HG02588 (cell line): Measurements from ENCODE around the gene PRSS23.

Source experiments
- ATAC-seq: cut with Tn5 transposase; IDR thresholded peaks from one replicate; pipeline ENCODE4 v1.9.1; 2021; ENCODE audit warnings: mild to moderate bottlenecking, moderate library complexity; ENCODE audit not compliant: unreplicated experiment

Gene PRSS23

DNA sequence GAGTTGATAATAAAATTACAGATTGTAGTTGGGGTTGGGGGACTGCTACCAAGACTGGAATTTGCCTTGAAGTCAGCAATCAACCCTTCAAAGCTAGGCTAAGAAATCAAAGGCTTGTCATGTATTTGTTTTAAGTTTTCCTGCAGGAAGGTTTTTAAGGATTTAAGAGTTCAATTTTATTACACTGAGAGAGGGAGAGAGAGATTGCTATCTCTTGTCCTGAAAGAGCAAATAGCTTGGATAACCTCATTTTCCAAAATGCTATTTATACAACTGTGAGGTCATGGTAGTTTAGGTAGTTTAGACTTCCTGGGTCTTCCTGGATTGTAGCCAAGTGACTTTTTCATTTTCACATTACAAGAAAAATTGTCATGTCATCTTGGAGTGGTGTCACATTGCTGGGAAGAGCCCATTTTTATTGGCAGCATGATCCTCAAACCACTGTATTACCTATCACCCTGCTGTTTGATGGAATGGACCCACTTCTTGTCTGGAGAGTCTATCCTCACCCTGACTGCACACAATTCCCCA, 10.1 kb upstream of the PRSS23 start:
- ATAC-seq = no peak

DNA sequence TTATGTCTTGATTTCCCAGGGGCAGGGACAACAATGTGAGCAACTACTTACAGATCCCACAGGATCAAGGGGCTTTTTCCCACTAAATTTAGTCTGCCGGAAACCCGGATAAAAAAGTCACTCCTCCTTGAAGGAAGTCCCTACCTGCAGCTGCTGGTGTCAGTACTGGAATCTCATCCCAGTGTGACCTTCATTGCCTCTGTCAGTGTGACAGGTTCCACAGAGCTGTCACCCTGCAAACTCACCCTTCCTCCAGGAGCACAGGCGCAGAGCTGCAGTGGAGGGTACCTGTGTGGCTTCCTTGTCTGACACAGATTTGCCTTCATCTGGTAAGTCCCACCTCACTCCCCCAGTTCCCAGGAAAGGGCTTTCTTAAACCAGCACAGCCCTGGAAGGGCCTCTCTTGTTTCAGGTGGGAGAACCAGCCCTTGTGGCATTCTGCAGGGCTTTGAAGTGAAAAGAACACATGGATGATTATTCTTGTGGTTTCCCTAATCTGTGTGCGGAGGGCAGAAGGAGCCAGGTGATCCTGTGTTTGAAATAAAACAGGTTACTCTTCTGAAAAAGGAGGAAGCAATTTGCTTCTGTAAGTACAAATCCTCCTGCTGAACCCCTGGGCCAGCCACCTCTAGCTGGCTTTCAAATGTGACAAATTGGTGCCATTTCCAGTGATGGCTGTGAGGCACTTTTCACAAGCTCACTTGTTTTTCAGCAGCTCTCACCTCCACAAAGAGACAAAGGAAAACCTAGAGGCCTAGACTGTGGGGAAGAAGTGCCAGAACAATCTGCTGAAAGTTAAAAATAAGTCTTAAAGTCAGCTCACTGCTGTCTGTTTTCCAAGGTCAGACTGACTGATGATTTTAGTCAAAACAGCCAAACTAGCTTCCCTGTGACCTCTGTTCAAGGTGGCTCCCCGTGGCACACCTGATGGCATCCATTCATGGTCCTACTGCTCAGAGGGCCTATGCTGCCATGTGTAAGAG, 9.2 kb upstream of the PRSS23 start:
- no peak for ATAC-seq

DNA sequence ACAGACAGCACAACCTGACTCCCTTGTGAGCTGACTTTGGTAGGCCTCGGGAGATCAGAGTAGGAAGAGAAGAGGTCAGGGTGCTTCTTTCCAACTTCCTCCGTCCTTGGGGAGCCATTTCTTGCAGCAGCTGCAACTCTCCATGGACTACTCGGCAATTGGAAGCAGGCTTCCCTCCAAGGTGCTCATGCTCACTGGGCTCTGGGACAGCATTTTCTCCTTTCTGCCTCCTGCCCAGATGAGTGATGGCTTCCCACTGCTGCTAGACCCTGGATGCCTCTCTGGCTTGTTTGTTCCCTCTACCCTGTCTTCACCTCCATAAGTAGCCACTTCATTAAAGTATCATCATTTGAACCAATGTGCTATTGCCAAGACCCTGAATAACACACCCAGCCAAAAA, 8.2 kb upstream of the PRSS23 start:
- ATAC-seq = no peak

DNA sequence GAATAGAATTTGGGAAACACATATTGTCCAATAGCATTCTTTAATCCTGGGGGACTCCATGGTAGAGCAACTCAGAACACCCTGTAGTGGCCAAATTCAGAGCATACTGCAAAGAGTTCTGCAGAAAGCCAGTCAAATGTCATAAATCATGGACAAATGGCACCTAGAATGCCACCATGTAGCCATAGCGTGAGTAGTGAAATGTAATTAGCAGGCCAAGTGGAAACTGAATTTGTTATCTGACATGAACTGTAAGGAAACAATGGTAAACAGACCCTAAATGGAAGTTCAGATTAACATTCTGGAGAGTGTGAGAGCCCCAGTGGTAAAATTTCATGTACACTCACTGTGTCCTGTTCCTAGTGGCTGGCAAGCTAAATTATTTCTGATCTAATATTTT, 7.0 kb upstream of the PRSS23 start:
- no peak for ATAC-seq

DNA sequence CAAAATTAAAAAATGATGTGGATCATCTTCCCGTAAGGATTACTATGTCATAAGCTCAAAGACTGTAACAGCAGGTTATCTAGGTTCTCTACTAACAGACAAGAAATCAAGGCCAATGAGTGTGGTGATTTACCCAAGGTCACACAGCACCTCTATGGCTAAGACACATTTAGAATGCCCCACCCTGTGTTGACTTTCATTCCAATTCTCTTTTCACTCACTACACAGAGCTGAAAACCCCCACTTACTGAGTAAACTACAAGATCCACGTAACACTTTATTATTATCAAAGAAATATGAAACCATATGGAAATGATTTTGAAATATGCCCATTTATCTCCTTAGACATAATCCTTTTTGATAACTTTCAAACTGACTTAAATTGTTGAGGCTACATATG, 4.8 kb upstream of the PRSS23 start:
- no peak for ATAC-seq

DNA sequence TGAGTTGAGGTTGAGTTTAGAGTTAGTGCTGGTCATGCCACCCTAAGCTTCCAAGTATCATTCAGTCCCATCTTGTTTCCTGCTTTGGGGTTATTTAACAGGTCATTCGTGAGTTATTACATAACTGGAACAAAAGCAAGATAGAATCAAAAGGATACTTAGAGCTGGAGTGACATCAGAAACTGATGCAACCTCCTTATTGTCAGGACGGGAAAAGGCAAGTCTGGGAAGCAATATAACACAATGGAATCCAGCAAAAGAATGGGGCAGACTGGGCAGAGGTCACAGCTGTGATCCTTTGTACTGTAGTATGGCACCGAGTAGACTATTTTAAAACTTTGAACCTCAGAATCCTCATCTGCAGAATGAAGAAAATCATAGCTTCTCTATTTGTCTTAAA, 4.4 kb upstream of the PRSS23 start:
- ATAC-seq = no peak

DNA sequence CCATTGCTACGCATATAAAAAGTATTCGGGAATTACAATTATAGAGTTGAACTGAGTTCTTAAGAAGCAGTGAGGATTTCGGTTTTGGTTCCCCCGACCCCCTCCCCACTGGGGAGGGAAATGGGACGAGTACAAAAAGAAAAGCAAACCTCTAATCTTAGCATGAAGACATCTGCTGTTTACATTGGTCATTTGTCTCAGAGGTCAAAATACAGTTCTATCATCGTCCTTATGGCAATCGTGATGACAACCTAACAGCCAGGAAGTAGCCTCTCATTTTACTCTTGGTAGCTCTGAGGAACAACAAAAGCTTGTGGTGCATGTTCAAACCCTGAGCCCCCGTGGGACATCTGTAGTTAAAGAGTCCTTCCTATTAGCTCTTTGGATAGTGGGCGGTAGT, 3.2 kb upstream of the PRSS23 start:
- ATAC-seq = no peak

DNA sequence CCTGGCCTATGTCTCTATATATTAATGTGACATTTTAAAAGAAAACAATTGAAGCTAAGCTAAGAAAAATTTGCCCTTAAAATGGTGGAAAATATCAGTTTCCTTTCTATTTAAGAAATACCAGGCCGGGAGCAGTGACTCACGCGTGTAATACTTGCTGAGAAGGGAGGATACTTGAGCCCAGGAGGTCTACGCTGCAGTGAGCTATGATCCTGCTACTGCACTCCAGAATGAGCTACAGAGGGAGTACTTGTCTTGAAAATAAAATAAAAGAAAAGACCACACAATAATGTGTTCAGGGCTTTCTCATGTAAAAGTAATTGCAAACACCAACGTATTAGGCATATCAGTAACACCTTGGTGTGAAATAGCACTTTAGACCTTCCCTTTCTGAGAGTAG, 1.4 kb upstream of the PRSS23 start:
- ATAC-seq = no peak

DNA sequence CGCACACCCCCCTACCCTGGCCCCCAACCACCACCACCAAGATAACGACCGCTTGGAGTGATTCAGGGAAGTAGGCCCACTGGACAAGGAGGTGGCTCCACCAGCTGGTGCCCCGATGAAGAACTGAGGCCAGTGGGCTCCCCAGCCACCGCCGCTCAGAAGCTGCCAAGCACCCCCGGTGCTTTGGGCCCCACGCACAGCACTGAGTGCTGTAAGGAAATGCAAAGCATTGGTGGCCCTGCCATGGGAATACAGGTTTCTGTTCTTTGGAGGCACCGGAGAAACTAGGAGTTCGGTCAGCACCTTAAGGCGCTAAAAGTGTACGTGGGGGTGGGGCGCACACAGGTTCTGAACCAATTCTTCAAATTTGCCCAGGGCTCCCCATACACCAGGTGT, 664 bp upstream of the PRSS23 start:
- no peak for ATAC-seq

DNA sequence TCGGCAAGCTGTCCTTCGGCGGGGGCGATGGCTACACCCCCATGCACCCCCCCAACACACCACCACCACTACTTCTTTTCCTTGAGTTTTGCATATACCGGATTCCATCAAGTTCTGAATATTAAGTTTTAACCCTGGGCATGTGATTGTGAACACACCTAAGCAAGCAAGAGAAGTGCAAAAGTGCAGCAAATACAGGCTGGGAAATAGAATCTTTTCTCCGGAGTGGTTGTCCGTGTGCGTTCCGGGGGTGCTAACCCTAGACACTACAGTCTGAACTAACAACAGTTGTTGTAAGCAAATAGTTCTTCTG, 574 bp downstream of the PRSS23 start:
- ATAC-seq = no peak

DNA sequence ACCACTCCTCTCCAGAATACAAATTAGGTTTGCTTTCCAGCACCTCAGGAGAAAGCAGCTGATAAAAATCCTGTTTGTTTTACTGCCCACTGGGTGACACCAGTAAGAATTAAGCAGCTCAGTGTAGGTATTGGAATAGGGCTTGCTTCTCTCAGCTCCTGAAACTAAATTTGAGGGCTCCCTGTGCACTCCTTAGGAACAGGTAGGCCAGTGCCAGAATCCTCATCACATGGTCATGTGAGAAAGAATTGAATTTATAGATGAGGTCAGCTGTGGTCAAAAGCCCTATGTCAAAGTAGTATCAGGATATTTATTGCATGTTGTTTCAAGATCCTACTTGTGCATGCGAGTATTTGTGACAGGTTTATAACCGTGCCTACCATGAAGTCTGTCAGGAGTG, 1.0 kb downstream of the PRSS23 start:
- no peak for ATAC-seq

DNA sequence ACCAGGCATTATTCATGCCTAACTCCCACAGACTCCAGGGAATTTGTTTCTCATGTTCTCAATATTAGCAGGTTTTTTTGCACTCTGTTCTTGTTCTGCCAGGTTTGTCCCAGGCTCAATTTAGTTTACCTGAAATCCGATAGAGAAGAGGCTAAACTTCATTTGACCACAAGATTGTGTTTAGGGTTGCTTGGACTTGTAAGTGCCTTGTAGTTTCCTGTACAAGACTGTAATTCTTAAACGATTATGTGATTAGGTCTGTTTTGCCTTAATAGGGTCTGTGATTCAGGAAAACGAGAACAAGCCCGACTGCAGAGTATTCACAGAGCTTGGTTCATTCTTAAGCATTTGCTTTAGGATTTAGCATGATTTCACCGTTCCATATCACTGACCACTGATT, 1.8 kb downstream of the PRSS23 start:
- no peak for ATAC-seq

DNA sequence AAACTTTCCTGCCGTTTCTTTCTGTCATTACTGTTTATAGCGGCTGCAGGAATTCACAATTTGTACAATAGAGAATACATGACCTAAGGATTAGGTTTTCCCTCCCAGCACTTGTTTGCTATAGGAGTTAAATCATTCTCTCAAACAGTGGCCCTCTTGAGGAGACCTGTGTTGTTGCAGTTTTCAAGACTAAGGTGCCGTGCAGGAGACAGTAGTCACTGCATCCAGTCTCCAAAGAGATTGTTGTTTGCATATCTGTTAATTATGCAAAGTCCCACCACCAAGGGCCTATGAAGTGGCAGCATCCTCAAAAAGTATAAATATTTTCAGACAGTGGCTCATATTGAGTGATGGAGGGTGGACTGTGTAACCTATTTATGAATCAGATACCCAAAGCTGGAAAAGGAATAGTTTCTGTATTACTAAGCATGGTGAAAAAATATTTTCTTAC, 2.3 kb downstream of the PRSS23 start:
- no peak for ATAC-seq

DNA sequence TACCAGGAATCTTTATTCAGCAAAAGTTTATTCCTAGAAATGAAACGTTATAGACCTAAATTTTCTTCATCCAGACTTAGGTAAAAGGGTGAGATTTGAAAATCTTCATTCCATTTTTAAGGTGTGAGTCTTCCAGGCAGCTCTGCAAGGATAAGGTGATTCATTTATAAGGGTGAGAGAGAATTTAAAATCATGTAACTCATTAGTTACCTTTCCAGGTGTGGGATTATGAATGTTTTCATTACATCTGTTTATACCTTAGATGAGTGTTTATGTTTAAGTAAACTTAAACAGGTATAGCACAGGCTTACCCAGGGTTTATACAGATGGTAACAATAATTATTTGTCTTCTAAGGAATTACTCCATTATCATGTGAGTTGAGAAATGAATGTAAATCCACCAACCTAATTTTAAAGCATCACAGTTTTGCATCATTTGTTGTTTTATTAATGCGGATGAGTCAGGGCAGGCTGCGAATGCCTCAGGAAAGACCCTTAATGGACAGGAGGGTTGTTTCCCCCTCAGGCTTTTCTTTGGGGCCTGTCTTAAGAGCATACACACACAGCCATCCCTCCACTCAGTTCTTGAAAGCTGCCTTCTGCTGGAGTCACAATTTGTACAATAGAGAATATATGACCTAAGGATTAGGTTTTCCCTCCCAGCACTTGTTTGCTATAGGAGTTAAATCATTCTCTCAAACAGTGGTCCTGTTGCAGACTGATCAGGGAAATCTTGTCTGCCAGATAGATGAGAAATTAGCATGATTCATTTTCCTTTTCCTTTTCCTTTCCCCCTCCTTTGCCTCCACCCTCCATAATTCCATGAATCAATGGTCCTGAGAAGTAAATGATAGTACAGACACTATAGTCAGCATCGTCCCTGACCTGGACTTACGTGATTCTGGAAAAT, 3.0 kb downstream of the PRSS23 start:
- no peak for ATAC-seq

DNA sequence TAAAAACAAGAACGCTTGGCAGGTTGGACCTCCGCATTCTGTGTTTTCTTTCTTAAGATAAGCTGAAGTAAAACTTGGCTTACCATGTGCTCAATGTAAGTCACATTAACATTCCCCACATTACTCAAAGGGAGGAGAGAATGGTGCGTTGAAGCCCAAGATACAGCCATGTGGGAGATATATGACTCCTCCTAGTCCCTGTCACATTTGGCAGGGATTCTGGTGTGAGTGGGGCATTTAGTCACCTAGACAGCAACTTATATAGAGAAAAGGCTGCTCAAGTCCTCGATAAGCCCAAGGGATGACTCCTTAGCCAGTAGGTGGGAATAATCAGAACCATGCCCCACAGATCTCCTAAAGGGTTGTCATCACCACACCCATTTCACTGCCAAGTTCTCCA, 4.6 kb downstream of the PRSS23 start:
- ATAC-seq = no peak

DNA sequence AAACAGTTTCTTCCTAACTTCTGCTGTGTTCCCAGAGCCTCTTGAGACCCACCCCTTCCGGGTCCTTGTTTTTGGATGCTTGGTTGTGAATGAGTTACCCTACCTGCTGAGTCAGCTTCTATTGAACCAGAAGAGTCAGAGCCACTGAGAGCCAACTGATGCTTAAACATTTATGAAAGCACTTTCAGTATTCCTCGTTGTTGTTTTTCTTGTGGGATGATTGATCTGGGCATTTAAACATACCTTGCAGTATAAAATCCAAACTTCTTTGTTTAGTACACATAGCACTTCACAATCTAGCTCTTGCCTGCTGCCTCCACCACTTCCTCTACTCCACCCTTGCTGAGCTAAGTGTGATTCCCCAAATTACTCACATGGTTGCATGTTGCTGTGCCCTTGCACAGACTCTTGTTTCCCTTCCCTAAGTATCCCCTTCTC, 5.5 kb downstream of the PRSS23 start:
- ATAC-seq = peak; percentile 95

DNA sequence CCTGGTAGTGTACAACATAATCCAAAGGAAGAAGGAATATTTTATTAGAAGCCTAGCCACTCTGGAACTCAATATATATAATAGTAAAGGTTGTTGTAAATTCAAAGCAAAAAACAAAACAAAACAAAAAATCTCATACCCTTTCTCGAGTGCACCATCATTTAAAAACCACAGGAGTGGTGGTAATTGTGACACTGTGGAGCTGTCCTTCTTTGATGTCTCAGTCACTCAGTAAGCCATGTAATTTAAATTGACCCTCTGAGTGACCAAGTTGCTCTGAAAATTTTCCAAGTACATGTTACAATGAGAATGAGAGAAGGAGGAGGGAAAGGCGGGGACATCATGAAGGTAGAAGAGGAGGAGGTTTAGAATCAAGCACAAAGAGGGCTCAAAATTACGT, 6.6 kb downstream of the PRSS23 start:
- ATAC-seq = no peak

DNA sequence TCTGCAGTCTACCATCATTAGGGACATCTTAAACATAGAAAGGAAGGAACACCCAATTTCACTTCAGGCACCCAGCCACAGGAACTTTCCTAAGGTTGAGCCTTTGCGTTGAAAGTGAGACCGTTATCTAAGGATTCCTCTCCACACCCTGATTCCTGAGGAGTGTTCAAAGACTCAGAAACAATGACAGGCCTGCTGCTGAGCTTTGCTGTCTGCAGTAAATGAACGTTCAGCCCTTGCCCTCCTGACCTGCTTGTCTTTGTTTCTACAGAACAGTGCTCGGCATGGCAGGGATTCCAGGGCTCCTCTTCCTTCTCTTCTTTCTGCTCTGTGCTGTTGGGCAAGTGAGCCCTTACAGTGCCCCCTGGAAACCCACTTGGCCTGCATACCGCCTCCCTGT, 7.0 kb downstream of the PRSS23 start:
- no peak for ATAC-seq

DNA sequence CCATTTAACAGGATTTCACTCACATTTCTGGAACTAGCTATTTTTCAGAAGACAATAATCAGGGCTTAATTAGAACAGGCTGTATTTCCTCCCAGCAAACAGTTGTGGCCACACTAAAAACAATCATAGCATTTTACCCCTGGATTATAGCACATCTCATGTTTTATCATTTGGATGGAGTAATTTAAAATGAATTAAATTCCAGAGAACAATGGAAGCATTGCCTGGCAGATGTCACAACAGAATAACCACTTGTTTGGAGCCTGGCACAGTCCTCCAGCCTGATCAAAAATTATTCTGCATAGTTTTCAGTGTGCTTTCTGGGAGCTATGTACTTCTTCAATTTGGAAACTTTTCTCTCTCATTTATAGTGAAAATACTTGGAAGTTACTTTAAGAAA, 9.2 kb downstream of the PRSS23 start:
- ATAC-seq = no peak

DNA sequence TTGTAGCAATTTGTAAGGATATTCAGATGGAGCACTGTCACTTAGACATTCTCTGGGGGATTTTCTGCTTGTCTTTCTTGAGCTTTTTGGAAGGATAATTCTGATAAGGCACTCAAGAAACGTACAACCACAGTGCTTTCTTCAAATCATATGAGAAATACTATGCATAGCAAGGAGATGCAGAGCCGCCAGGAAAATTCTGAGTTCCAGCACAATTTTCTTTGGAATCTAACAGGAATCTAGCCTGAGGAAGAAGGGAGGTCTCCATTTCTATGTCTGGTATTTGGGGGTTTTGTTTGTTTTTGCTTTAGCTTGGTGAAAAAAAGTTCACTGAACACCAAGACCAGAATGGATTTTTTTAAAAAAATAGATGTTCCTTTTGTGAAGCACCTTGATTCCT, 9.9 kb downstream of the PRSS23 start:
- no peak for ATAC-seq

DNA sequence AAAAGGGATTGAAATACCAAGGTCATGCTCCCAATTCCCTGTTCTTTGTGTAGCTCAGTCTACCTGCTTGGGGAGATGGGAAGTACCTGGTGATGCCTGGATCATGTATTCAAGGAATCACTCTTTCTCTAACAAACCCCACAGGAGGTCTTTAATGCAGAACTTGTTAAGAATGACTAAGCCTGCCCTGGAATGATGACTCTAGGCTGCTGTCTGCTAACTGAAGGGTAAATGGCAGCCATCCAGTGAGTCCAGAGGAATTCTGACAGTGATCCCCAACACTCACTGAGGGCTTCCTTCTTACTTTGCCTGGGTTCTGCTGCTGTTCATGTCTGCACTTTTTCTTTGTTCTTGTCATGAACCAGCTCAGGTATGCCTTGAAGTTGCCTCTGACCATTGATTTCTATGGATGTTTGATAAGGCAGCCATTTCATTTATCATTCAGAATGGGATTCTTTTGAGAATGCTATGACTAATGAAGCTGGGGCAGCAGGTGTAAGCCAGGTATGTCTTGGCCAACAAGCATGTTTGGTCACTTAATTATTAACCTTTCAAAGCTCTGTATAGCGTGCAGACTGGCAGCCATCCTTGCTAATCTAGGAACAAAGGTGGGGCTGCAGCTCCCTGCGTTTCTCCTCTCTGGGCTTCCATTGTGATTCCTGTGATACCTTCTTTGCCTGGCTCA, 11.4 kb downstream of the PRSS23 start:
- ATAC-seq = no peak
